Neural cell (in vitro differentiated cells): Measurements from ENCODE around the gene ST6GALNAC3. TPM values are rescaled to one million over a fixed set of nuclear protein-coding genes. Genes with fewer than 3 reads are reported as not detected.
A peak's percentile ranks its signal among the peaks of the same experiment; 100 is the strongest.

Source experiments
- H2AFZ ChIP-seq: fragments of 200-600, 300-800 bp; sonication (generic), shearing (Covaris generic); 2 replicates; pipeline ENCODE4 v1.6.0; 2014; ENCODE audit warnings: low read depth, mild to moderate bottlenecking, antibody characterized with exemption, low read length, moderate library complexity
- H3F3A ChIP-seq: fragments of 200-600 bp; shearing (Covaris generic); 2 replicates; pipeline ENCODE4 v1.6.1; 2016; ENCODE audit warnings: mild to moderate bottlenecking, moderate library complexity, mixed read lengths, antibody characterized with exemption, low read length; ENCODE audit not compliant: insufficient read depth, poor library complexity, severe bottlenecking
- H3K27ac ChIP-seq: fragments of 200-600, 300-800 bp; sonication (generic), shearing (Covaris generic); 2 replicates; pipeline ENCODE4 v1.5.1; 2014; ENCODE audit warnings: mild to moderate bottlenecking, low read length, moderate library complexity
- H3K27me3 ChIP-seq: fragments of 300-800, 200-600 bp; sonication (generic), shearing (Covaris generic); 2 replicates; pipeline ENCODE4 v1.6.0; 2014; ENCODE audit warnings: mild to moderate bottlenecking, low read depth, low read length, moderate library complexity; ENCODE audit not compliant: insufficient read depth
- H3K36me3 ChIP-seq: fragments of 300-800, 200-600 bp; sonication (generic), shearing (Covaris generic); 2 replicates; pipeline ENCODE4 v1.5.1; 2014; ENCODE audit warnings: mild to moderate bottlenecking, antibody characterized with exemption, low read length, moderate library complexity; ENCODE audit not compliant: insufficient read depth
- H3K4me2 ChIP-seq: fragments of 300-800, 200-600 bp; sonication (generic), shearing (Covaris generic); 2 replicates; pipeline ENCODE4 v1.6.0; 2014; ENCODE audit warnings: mild to moderate bottlenecking, low read length
- H3K4me3 ChIP-seq: fragments of 300-800, 200-600 bp; sonication (generic), shearing (Covaris generic); 2 replicates; pipeline ENCODE4 v1.5.1; 2014; ENCODE audit warnings: mild to moderate bottlenecking, low read length, moderate library complexity
- H3K79me2 ChIP-seq: fragments of 200-600 bp; shearing (Covaris generic); replicated peaks from 2 replicates; pipeline ENCODE4 v1.6.0; 2014; ENCODE audit warnings: mild to moderate bottlenecking, low read length, moderate library complexity; ENCODE audit not compliant: insufficient read depth
- H3K9ac ChIP-seq: fragments of 300-800, 200-600 bp; sonication (generic), shearing (Covaris generic); 2 replicates; pipeline ENCODE4 v1.6.1; 2016; ENCODE audit warnings: mild to moderate bottlenecking, low read length, mixed read lengths
- H3K9me2 ChIP-seq: fragments of 200-600 bp; shearing (Covaris generic); 2 replicates; pipeline ENCODE4 v1.6.1; 2016; ENCODE audit warnings: mild to moderate bottlenecking, low read length, mixed read lengths; ENCODE audit not compliant: insufficient read depth
- H3K9me3 ChIP-seq: fragments of 200-600, 300-800 bp; sonication (generic), shearing (Covaris generic); 2 replicates; pipeline ENCODE4 v1.6.1; 2016; ENCODE audit warnings: mild to moderate bottlenecking, mixed run types, low read length, moderate library complexity, mixed read lengths
- H4K20me1 ChIP-seq: fragments of 200-600 bp; shearing (Covaris generic); 2 replicates; pipeline ENCODE4 v1.6.1; 2016; ENCODE audit warnings: mild to moderate bottlenecking, mixed run types; ENCODE audit not compliant: insufficient read depth
- EP300 ChIP-seq: fragments of 450-650 bp; conservative IDR thresholded peaks from 2 replicates; pipeline ENCODE4 v1.6.1; 2014; ENCODE audit warnings: antibody characterized with exemption, mild to moderate bottlenecking, moderate library complexity; ENCODE audit not compliant: poor library complexity, severe bottlenecking
- EZH2 ChIP-seq: fragments of 200-600, 300-800 bp; shearing (Covaris generic), sonication (generic); IDR thresholded peaks from 2 replicates; pipeline ENCODE4 v1.6.1; 2014; ENCODE audit warnings: antibody characterized with exemption, low read length, borderline replicate concordance, mild to moderate bottlenecking; ENCODE audit not compliant: insufficient read depth, poor library complexity, severe bottlenecking
- MXI1 ChIP-seq: fragments of 450-650 bp; conservative IDR thresholded peaks from 2 replicates; pipeline ENCODE4 v1.6.1; 2014; ENCODE audit warnings: antibody characterized with exemption, mild to moderate bottlenecking; ENCODE audit not compliant: poor library complexity, severe bottlenecking
- POLR2AphosphoS5 ChIP-seq: IDR thresholded peaks from 2 replicates; pipeline ENCODE4 v1.6.1; 2012
- RAD21 ChIP-seq: fragments of 450-650 bp; conservative IDR thresholded peaks from 2 replicates; pipeline ENCODE4 v1.6.1; 2014; ENCODE audit warnings: antibody characterized with exemption, mild to moderate bottlenecking, moderate library complexity
- SMC3 ChIP-seq: fragments of 450-650 bp; conservative IDR thresholded peaks from 2 replicates; pipeline ENCODE4 v1.6.1; 2014; ENCODE audit warnings: antibody characterized with exemption, mild to moderate bottlenecking, moderate library complexity; ENCODE audit not compliant: poor library complexity
- TAF1 ChIP-seq: IDR thresholded peaks from 2 replicates; pipeline ENCODE4 v1.6.1; 2012; ENCODE audit warnings: low read depth
- polyA plus RNA-seq: library from polyadenylated mRNA; depleted of rRNA; stranded (reverse); fragments of >200 nt; gene quantifications from 2 replicates; pipeline ENCODE4 v1.2.3, GENCODE V29; 2014
- TF ChIP-seq, protein P1 (sequence below): IDR thresholded peaks from 2 replicates; pipeline ENCODE4 v1.6.1; 2012; ENCODE audit warnings: borderline replicate concordance
- TF ChIP-seq, protein P2 (sequence below): fragments of 450-650 bp; IDR thresholded peaks from 2 replicates; pipeline ENCODE4 v1.5.1; 2014; ENCODE audit warnings: antibody characterized with exemption, mild to moderate bottlenecking, moderate library complexity; ENCODE audit not compliant: poor library complexity, severe bottlenecking

ST6GALNAC3 gene
- polyA plus RNA-seq, 1 donor from 2014 or later = 3.6 TPM

DNA sequence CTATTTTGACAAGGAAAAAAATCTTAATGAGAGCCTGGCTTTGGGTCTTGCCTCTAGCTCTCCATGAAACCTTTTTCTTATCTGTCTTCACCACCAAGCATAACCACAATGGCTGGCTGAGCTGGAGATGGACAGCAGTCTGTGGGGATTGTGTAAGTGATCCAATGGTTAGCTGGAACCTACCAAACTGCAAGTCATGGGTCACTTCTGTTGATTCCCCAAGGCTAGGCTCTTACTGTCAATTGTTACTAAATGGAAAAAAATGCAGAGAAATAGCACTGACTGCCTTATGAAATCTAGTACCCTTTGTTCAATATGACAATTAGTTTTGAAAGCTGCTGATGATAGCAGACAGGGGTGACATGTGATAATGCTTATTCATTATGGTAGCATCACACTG is 359.0 kb downstream of the ST6GALNAC3 start:
- Histone ChIP-seq H3K27ac (peak overlapping the region; percentile 4), H3K9me3 (no peaks in the 10 kb centered on the region), H3K9me2 (no peaks in the 10 kb centered on the region), H3K36me3 (no peaks in the 10 kb centered on the region), H3K4me2 (no peak overlapping the region), H3K79me2 (no peaks in the 10 kb centered on the region), H3K4me3 (no peak overlapping the region), H3K27me3 (no peaks in the 10 kb centered on the region), H4K20me1 (no peaks in the 10 kb centered on the region), H3F3A (no peaks in the 10 kb centered on the region), H3K9ac (no peak overlapping the region), H2AFZ (no peak overlapping the region)
- TF ChIP-seq, protein P1, sequence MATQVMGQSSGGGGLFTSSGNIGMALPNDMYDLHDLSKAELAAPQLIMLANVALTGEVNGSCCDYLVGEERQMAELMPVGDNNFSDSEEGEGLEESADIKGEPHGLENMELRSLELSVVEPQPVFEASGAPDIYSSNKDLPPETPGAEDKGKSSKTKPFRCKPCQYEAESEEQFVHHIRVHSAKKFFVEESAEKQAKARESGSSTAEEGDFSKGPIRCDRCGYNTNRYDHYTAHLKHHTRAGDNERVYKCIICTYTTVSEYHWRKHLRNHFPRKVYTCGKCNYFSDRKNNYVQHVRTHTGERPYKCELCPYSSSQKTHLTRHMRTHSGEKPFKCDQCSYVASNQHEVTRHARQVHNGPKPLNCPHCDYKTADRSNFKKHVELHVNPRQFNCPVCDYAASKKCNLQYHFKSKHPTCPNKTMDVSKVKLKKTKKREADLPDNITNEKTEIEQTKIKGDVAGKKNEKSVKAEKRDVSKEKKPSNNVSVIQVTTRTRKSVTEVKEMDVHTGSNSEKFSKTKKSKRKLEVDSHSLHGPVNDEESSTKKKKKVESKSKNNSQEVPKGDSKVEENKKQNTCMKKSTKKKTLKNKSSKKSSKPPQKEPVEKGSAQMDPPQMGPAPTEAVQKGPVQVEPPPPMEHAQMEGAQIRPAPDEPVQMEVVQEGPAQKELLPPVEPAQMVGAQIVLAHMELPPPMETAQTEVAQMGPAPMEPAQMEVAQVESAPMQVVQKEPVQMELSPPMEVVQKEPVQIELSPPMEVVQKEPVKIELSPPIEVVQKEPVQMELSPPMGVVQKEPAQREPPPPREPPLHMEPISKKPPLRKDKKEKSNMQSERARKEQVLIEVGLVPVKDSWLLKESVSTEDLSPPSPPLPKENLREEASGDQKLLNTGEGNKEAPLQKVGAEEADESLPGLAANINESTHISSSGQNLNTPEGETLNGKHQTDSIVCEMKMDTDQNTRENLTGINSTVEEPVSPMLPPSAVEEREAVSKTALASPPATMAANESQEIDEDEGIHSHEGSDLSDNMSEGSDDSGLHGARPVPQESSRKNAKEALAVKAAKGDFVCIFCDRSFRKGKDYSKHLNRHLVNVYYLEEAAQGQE = no peak
- TF ChIP-seq MXI1 (no peak), TAF1 (no peak), SMC3 (no peak)
- TF ChIP-seq, protein P2, sequence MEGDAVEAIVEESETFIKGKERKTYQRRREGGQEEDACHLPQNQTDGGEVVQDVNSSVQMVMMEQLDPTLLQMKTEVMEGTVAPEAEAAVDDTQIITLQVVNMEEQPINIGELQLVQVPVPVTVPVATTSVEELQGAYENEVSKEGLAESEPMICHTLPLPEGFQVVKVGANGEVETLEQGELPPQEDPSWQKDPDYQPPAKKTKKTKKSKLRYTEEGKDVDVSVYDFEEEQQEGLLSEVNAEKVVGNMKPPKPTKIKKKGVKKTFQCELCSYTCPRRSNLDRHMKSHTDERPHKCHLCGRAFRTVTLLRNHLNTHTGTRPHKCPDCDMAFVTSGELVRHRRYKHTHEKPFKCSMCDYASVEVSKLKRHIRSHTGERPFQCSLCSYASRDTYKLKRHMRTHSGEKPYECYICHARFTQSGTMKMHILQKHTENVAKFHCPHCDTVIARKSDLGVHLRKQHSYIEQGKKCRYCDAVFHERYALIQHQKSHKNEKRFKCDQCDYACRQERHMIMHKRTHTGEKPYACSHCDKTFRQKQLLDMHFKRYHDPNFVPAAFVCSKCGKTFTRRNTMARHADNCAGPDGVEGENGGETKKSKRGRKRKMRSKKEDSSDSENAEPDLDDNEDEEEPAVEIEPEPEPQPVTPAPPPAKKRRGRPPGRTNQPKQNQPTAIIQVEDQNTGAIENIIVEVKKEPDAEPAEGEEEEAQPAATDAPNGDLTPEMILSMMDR = no peak

DNA sequence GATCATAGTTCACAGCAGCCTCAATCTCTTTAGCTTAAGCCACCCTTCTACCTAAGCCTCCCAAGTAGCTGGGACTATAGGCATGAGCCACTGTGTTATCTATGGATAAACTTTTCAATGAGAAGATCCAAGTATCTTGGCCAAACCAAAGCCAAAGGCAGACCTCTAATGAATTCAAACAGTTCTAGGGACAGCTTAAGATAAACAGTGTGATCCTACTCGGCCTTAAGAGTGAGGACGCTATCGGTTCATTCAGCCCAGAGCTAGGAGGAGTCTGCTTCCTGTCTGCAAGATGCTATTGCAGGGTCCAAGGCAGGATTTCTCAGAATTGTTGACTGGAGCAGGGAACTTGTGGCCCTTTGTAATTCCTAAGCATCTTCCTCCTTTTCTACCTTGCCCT is 368.7 kb downstream of the ST6GALNAC3 start:
- Histone ChIP-seq H3K4me3 (no peak overlapping the region), H3K4me2 (no peak overlapping the region), H3K9me3 (no peaks in the 10 kb centered on the region), H3K36me3 (no peaks in the 10 kb centered on the region), H3K9me2 (no peaks in the 10 kb centered on the region), H3F3A (no peaks in the 10 kb centered on the region), H3K9ac (no peak overlapping the region), H2AFZ (no peak overlapping the region), H4K20me1 (no peaks in the 10 kb centered on the region), H3K27ac (no peak overlapping the region), H3K79me2 (no peaks in the 10 kb centered on the region), H3K27me3 (no peaks in the 10 kb centered on the region)
- TF ChIP-seq, protein P2 = no peak
- TF ChIP-seq MXI1 (no peak), TAF1 (no peak), EZH2 (no peak), EP300 (no peak), POLR2AphosphoS5 (no peak), SMC3 (no peak), RAD21 (no peak)
- TF ChIP-seq, protein P1 = no peak
